Activated gamma-delta T cell (primary cell): ENCODE results near the gene TTLL4.

ENCODE experiments used
- DNase-seq: peaks from one replicate; lab custom pipeline; 2025; lab: John Stamatoyannopoulos, UW

The TTLL4 gene

GRCh38 chr2:218713922-218714321 is 3.3 kb downstream of the TTLL4 start:
- no peak for DNase-seq

GRCh38 chr2:218716070-218716469 is 5.4 kb downstream of the TTLL4 start:
- no peak for DNase-seq

GRCh38 chr2:218717262-218717661 is 6.6 kb downstream of the TTLL4 start:
- DNase-seq: no peak

- DNase-seq: no peak
Observed at GRCh38 chr2:218718058-218718457, 7.4 kb downstream of the TTLL4 start.

- DNase-seq: no peak
Observed at GRCh38 chr2:218719457-218719856, 8.8 kb downstream of the TTLL4 start.

GRCh38 chr2:218720048-218721041 is 9.7 kb downstream of the TTLL4 start:
- DNase-seq: no peak

- DNase-seq: no peak
Observed at GRCh38 chr2:218721488-218721887, 10.9 kb downstream of the TTLL4 start.

- no peak for DNase-seq
Observed at GRCh38 chr2:218721934-218722333, 11.3 kb downstream of the TTLL4 start.

- DNase-seq: no peak
Observed at GRCh38 chr2:218722419-218722818, 11.8 kb downstream of the TTLL4 start.

GRCh38 chr2:218722876-218723785 is 12.5 kb downstream of the TTLL4 start:
- DNase-seq: no peak

- no peak for DNase-seq
Observed at GRCh38 chr2:218726004-218726574, 15.5 kb downstream of the TTLL4 start.

- no peak for DNase-seq
Observed at GRCh38 chr2:218727502-218728165, 17.0 kb downstream of the TTLL4 start.

GRCh38 chr2:218729640-218730039 is 19.0 kb downstream of the TTLL4 start:
- no peak for DNase-seq

GRCh38 chr2:218732052-218732760 is 21.6 kb downstream of the TTLL4 start:
- DNase-seq: no peak

- DNase-seq: no peak
Observed at GRCh38 chr2:218732761-218733158, 22.1 kb downstream of the TTLL4 start.

GRCh38 chr2:218733171-218734021 is 22.8 kb downstream of the TTLL4 start:
- no peak for DNase-seq

GRCh38 chr2:218734190-218734975 is 23.7 kb downstream of the TTLL4 start:
- DNase-seq: no peak

- no peak for DNase-seq
Observed at GRCh38 chr2:218736531-218736930, 25.9 kb downstream of the TTLL4 start.

- no peak for DNase-seq
Observed at GRCh38 chr2:218743068-218743467, 32.4 kb downstream of the TTLL4 start.
